RCC 7860 (cell line): ENCODE results near the gene SNRNP200.
A peak's percentile ranks its signal among the peaks of the same experiment; 100 is the strongest.
"Not testable (repeated sequence)": the region's sequence is repeated elsewhere in the genome, so short reads cannot be mapped to it uniquely, and the experiment has no call there.

Experiments
- DNase-seq: peaks from one replicate; pipeline ENCODE4 v3.0.0-alpha.2; 2015; ENCODE audit warnings: low spot score
- FAIRE-seq: peaks from 2 replicates; lab custom pipeline; 2012; peaks lifted over from hg19 to GRCh38; lab: Jason Lieb, UNC

The SNRNP200 gene

GRCh38 chr2:96325884-96326255 lies 20.5 kb upstream of the SNRNP200 start:
- no peak for DNase-seq
- FAIRE-seq: no peak

- DNase-seq: no peak
- FAIRE-seq: no peak
These were observed 19.9 kb upstream of the SNRNP200 start, which contains the start of gene ITPRIPL1 for GRCh38 chr2:96325041-96325883. TSS of gene ITPRIPL1 (plus strand) at chr2:96325317. CDS start at chr2:96325840, 523 bp downstream.

GRCh38 chr2:96324721-96325040 lies 19.3 kb upstream of the SNRNP200 start:
- FAIRE-seq (no peak), DNase-seq (no peak)

- FAIRE-seq (no peak), DNase-seq (no peak)
These were observed 18.5 kb upstream of the SNRNP200 start for GRCh38 chr2:96323849-96324248.

- FAIRE-seq: no peak
- no peak for DNase-seq
These were observed 15.6 kb upstream of the SNRNP200 start for GRCh38 chr2:96320728-96321622.

- no peak for FAIRE-seq
- no peak for DNase-seq
These were observed 15.0 kb upstream of the SNRNP200 start for GRCh38 chr2:96320326-96320725.

GRCh38 chr2:96319396-96319795 lies 14.1 kb upstream of the SNRNP200 start:
- DNase-seq (no peak), FAIRE-seq (no peak)

GRCh38 chr2:96318723-96319122 lies 13.4 kb upstream of the SNRNP200 start:
- no peak for FAIRE-seq
- no peak for DNase-seq

GRCh38 chr2:96317584-96317997 lies 12.2 kb upstream of the SNRNP200 start:
- DNase-seq (no peak), FAIRE-seq (no peak)

GRCh38 chr2:96316999-96317398 lies 11.7 kb upstream of the SNRNP200 start:
- FAIRE-seq: no peak
- no peak for DNase-seq

GRCh38 chr2:96315400-96316071 lies 10.2 kb upstream of the SNRNP200 start:
- peak; percentile 68 for DNase-seq
- no peak for FAIRE-seq

- DNase-seq: no peak
- FAIRE-seq: no peak
These were observed 9.7 kb upstream of the SNRNP200 start for GRCh38 chr2:96315005-96315399.

GRCh38 chr2:96308248-96308647 lies 2.9 kb upstream of the SNRNP200 start:
- FAIRE-seq: no peak
- no peak for DNase-seq

- no peak for FAIRE-seq
- no peak for DNase-seq
These were observed 1.0 kb upstream of the SNRNP200 start for GRCh38 chr2:96306370-96306769.

GRCh38 chr2:96305979-96306308 lies 598 bp upstream of the SNRNP200 start:
- DNase-seq: no peak
- no peak for FAIRE-seq

- FAIRE-seq (no peak), DNase-seq (no peak)
These were observed 740 bp downstream of the SNRNP200 start for GRCh38 chr2:96304606-96305005.

- DNase-seq (no peak), FAIRE-seq (no peak)
These were observed 3.5 kb downstream of the SNRNP200 start for GRCh38 chr2:96301865-96302264.

- FAIRE-seq: no peak
- DNase-seq: no peak
These were observed 8.4 kb downstream of the SNRNP200 start for GRCh38 chr2:96296925-96297324.

- not testable (repeated sequence) for DNase-seq, FAIRE-seq
These were observed 11.1 kb downstream of the SNRNP200 start for GRCh38 chr2:96294271-96294670.

- FAIRE-seq (no peak), DNase-seq (no peak)
These were observed 13.6 kb downstream of the SNRNP200 start for GRCh38 chr2:96291751-96292150.

GRCh38 chr2:96287273-96287856 lies 18.0 kb downstream of the SNRNP200 start:
- DNase-seq (no peak), FAIRE-seq (no peak)
